ENCODE data around the gene ST3GAL5.

The ST3GAL5 gene

GRCh38 chr2:85865539-85866164, 23.1 kb downstream of the ST3GAL5 start:
- no peak for DNase-seq

DNA sequence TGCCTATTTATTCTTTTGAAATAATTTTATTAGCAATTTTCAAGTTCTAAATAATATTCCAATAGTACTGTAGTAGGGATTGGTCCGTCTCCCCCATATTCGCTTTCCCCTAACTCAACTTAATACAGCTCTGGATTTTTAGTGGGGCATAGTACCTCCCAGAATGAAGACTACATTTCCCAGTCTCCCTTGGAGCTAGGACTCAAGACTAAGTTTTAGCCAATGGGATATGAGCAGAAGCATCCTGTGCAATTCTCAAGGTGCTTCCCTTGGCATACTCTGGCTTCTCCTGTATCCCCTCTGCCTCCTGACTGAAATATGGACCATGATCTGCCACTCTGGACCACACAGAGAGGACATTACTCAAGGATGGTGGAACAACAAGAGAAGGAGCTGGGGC, 24.1 kb downstream of the ST3GAL5 start:
- no peak for DNase-seq

DNA sequence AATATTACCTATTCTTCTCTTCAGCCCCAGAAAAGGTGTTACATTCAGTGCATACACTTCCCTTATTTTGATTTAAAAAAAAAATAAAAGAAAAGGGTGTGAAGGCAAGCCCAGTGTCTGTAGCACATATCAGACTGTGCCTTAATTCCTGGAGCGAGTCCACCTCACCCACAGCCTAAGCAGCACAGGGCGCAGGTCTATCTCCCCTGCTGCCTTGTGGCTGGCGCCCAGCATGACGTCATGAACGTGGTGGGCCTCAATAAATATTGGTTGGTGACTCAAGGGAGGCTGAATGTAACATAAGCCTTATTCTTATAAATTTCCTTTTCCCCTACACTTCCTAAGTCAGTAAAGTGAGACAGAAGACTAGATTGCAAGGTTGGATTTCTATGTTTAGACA, 26.4 kb downstream of the ST3GAL5 start:
- no peak for DNase-seq

DNA sequence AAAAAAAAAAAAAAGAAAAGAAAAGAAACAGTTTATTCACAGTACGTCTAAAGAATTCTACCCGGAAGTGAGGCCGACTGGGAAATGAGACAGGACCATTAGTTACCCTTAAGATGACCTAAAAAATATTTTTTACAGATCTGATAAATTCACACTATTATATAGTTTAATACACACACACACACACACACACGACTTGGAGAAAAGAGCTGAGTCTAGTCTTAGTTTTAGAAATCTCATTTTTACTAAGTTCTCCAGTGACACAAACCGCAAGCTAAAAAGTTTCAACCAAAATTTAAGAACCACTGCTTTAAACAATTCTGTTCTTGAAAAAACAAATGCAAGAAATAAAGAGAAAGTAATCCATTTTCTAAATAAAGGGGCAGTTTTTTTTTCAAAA, 27.1 kb downstream of the ST3GAL5 start:
- DNase-seq, result no peak

DNA sequence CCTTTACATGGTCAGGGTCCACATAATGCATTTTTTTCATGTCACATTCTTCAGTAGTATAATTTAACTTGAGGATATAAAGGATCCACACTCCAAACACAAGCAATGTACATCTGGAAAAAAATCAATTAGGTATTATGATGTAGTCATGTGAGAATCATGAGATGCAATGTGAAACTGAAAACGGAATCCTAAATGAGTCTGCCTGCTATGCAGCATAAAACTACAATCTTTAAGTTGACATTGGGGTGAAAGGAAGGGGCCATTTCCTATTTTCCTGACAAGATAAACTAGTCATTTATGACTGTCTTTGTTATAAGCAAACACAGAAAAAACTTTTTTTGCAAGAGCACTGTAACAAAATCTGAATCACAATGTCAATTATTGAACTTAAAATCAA, 27.6 kb downstream of the ST3GAL5 start:
- DNase-seq, result no peak

DNA sequence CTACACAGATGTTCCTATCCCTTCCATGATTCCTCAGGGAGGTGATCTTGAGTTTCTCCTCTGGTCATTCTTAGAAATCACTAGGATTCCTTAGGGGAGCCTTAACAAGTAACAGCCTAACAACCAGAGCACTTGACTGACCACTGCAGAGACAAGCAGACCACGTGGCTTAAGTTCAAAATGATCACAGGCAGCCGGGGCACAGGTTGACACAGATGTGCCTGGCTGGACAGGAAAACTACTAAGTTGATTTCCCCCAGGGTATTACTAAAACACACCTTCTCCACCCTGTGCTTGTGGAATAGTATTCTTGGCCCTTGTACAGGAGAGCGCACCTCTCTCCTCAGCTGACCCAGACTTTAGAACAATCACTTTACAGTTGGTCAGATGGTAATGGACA, 29.9 kb downstream of the ST3GAL5 start:
- no peak for DNase-seq

DNA sequence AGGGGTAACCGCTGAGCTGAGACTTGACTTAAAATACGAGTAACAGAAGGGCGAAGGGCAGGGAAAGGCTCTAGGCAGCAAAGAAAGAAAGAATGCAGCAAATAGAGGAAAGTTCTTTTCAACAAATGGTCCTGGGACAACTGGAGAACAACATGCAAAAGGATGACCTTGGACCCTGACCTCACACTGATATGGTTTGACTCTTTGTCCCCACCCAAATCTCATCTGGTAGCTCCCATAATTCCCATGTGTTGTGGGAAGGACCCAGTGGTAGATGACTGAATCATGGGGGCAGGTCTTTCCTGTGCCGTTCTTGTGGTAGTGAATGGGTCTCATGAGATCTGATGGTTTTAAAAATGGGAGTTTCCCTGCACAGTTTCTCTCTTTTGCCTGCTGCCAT, 33.9 kb downstream of the ST3GAL5 start:
- DNase-seq, result no peak

GRCh38 chr2:85854166-85854509, 34.7 kb downstream of the ST3GAL5 start:
- no peak for DNase-seq

- DNase-seq, result no peak
Measured at GRCh38 chr2:85853499-85854165, 35.2 kb downstream of the ST3GAL5 start.

- no peak for DNase-seq
Measured at GRCh38 chr2:85852937-85853498, 35.8 kb downstream of the ST3GAL5 start.

DNA sequence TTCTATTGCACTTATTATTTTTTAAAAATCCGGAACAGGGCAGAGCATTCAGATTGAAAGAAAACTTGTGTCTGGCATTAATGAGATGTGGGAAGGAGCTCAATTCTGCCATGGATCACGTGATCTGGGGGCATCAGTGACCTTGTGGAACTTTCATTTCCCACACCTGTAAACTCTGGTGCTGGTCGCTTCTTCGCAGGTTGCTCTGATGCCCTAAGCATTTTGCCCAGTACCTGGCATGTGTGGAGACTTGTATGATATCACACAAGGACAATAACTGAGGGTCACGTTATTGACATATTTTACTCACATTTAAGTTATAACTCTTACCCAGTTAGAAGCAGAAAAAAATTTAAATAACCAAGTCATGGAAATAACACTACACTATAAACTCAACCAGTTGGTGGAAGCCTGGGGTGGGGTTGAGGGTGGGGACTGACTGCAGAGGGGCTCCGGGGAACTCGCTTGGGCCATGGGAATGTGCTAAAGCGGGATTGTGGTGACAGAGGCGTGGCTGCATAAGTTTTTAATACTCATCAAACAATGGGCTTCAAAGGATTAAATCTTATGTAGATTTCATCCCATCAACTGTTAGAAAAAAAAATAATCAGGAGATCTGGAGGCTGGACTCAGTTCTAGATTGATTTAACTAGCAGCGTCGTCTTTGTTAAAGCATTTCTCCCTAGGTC, 36.5 kb downstream of the ST3GAL5 start:
- DNase-seq, result no peak

DNA sequence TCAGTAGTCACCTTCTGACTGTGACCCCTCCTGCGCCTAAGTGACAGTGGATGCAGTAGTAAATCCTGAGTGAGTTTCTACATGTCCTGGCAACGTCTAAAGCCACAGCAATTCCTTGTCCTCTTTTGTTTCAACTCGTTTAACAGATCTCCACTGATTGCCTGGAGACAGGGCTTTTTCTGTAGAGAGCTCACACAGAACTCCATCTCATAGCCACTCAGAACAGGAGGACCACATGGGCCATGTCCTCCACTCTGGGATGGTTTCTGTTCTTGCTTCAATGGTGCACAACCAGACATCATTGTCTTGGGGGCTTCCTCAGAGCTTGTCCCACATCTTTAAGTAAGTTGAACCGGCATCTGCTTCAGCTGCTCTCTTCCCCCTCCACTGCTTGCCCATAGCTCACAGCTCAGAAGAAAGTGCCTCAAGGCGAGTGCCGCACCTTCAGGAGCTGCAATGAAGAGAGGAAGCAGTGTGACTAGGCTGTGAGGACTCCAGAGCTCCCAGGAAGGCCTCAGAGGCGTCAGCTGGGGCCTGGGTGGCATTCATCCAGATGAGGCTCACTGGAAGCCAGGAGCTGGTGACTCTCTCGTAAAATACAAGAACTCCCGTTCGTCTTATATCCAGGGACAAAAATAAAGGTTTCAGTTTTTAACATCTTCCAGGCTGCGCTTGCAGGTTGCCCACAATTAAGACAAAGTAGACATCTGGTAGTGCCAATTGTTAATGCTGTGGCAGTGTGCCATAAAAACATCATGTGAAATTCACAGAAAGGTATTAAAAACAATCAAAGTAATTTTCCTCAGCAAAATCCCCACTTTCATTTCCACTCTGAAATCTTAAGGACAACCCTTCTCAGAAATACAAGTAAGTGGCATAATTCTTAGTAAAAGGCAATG, 37.3 kb downstream of the ST3GAL5 start:
- no peak for DNase-seq

- DNase-seq, result no peak
Measured at GRCh38 chr2:85850451-85850850, 38.3 kb downstream of the ST3GAL5 start.

- no peak for DNase-seq
Measured at GRCh38 chr2:85847051-85847588, 41.7 kb downstream of the ST3GAL5 start.

- no peak for DNase-seq
Measured at GRCh38 chr2:85846411-85846810, 42.4 kb downstream of the ST3GAL5 start.

DNA sequence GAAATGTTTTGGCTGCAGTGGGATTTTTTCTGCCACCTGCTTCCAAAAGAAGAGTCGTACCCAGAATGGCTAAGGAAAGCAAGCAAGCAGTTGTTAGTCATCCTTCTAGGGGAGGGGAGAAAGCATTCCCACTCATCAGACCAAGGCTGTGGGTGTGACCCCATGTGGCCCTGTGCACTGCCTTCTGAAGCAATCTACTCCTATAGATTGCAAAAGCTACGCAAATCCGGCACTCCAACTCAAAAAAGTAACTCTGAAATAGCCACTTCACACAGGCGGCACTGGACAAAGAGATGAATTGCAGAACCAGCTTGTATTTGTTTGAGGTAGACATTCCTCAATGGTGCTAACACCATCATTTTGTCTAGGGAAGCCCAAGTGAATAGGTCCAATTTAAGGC, 44.3 kb downstream of the ST3GAL5 start:
- no peak for DNase-seq

GRCh38 chr2:85843543-85843942, 45.2 kb downstream of the ST3GAL5 start:
- no peak for DNase-seq

DNA sequence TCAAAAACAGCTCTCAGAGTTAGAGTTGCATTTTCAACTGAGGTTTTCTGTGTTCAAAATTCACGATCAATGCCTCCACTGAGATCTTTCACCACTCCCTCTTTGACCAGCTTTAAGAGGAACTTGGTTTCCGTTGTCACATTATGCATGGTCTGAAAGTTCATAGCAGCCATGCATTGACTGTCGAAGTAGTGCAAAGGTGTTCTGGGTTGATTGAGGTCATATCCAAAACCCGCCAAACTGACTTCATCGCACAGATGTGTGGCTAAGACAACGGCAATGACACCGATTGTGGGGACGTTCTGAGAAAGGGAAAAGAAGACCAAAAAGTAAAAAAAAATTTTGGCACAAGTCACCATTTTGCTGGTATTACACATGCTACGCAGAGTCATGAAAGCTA, 48.7 kb downstream of the ST3GAL5 start:
- no peak for DNase-seq

- no peak for DNase-seq
Measured at GRCh38 chr2:85839461-85839860, 49.3 kb downstream of the ST3GAL5 start.

DNA sequence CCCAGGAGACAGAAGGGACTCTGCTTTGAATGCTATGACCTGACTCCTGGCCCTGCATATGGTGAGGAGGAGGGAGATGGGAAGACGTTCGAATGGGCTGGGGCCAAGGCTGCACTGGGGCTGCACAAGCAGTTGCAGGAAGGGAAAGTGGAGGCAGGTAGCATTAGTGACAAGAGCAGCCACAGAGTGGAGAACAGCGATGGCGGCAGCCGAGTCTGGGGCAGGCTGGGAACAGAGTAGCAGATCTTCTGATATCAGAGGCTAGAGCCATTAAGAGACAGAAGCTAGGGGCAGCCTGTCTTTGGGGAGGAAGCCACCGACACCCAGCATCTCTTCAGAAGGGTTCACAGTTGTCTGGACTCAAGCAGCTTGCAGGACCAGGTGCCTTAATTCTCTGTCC, 50.1 kb downstream of the ST3GAL5 start:
- DNase-seq, result no peak

- no peak for DNase-seq
Measured at GRCh38 chr2:85838181-85838580, 50.6 kb downstream of the ST3GAL5 start.

GRCh38 chr2:85834466-85834865, 54.3 kb downstream of the ST3GAL5 start:
- no peak for DNase-seq

- DNase-seq, result no peak
Measured at GRCh38 chr2:85831735-85832134, 57.1 kb downstream of the ST3GAL5 start.
